GM12872 (cell line): ENCODE results near the gene MYOM3.

ENCODE experiments used
- TF ChIP-seq, protein P1 (sequence below): IDR thresholded peaks from 3 replicates; pipeline ENCODE4 v1.5.1; 2011; ENCODE audit warnings: low read depth, mild to moderate bottlenecking, low read length, moderate library complexity; ENCODE audit not compliant: insufficient read depth

The MYOM3 gene

DNA sequence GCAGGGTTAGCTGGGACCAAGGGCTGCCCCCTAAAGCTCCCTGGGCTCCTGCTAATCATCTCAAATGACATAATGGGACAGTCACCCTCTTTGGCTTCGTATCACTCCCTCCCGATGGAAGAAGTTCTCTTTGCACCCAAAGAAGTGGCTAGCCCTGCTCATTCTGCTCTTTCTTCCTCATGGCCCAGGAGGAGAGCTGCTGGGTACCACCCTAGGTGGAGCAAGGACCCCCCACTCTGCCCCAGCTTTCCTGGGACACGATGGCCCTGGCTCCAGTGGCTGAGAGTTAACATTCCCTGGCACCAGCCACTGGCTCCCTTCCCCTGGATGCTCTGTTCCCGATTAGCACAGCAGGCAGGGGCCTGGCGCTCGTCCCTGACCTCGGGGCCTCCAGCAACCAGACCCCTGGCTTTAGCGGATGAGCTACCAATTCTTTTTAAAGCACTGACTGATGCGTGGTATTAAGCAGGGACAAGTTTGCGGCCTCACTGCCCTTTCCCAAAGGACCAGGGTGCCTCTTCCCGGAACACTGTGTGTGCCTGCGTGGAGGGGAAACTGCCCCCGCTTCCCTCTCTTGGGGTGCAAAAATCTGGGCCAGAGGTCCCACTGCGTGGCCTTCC is 1.2 kb downstream of the MYOM3 start:
- TF ChIP-seq, protein P1, sequence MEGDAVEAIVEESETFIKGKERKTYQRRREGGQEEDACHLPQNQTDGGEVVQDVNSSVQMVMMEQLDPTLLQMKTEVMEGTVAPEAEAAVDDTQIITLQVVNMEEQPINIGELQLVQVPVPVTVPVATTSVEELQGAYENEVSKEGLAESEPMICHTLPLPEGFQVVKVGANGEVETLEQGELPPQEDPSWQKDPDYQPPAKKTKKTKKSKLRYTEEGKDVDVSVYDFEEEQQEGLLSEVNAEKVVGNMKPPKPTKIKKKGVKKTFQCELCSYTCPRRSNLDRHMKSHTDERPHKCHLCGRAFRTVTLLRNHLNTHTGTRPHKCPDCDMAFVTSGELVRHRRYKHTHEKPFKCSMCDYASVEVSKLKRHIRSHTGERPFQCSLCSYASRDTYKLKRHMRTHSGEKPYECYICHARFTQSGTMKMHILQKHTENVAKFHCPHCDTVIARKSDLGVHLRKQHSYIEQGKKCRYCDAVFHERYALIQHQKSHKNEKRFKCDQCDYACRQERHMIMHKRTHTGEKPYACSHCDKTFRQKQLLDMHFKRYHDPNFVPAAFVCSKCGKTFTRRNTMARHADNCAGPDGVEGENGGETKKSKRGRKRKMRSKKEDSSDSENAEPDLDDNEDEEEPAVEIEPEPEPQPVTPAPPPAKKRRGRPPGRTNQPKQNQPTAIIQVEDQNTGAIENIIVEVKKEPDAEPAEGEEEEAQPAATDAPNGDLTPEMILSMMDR = no peak

- TF ChIP-seq, protein P1 = no peak
These were observed 2.1 kb downstream of the MYOM3 start for GRCh38 chr1:24109686-24110475.

DNA sequence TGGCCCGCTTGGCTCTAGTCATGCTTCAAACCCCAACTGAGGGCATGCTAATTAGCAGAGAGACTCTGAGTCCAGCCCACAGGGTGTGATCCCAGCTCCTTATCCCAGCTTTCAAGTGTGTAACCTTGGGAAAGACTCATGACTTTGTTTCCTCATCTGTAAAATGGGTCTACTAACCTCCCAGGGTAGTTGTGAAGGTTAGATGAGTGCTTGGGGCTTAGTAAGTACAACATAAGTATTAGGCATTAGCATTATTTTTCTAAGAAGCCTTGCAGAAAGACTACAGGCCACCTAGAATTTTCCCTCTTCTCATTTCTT is 2.8 kb downstream of the MYOM3 start:
- TF ChIP-seq, protein P1 = no peak

DNA sequence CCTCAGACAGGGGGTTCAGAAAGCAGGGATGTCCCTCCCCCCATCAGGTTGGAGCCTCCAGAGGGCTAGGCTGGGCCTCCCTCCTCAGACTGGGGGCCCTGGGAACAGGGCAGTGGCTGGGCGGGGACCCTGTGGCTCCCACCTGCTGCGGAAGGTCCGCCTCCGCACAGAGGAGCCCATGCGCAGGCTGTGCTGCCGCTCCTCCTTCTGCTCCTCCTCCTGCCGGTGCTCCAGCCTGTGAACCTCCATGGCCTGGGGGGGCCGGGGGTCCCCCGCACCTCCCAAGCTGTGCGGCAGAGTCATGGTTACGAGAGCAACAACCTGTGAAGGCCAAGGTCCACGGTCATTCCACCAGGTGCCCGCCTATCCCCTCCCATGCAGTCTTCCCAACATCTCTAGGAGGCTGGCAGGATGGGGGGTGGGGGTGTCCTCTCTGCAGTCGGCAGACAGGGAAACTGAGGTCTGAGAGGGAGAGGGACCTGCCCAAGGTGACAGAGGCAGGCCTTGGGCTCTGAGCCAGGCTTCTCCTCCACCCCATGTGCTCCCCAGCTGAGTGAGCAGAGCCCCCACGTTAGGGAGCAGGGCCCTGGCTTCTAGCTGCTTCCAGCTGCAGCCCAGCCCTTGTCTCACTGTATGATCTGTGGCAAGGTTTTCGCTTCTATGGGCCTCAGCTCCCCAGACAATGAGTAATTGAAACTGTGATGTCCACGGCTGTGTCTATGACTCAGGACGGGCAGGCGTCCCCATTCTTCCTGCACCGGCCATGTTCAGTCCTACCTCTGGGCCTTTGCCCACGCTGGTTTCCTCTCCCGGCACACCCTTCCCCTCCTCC is 3.4 kb downstream of the MYOM3 start:
- TF ChIP-seq, protein P1 = no peak

DNA sequence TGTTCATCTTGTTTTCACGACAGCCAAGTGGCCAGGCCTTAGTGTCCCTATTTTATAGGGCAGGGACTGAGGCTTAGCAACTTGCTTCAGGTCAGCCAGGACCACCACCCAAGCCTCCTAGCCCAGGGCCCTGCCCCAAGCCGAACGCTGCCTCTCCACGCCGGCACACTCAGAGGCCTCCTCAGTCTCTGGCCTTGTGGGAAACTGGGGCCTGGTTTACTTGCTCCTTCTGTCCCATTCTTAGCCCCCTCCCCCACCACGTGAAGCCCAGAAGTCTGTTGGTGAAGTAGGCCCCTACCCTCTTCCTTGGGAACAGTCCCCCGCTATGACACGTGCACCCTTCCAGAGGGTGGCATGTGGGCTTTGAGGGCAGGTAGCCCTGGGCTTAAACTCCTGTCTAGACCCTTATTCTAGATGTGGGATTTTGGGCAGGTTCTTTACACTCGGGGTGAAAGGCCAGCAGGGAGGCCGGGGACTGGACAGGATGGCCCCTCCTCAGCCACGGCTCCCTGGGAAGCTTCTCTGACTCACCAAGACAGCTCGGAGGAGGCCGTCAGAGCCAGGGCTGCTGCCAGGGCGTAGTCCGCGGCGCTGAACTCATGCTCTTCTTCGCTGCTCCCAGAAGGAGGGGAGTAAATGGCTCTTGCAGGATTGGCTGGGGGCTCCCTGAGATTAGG is 4.3 kb downstream of the MYOM3 start:
- TF ChIP-seq, protein P1 = no peak

- TF ChIP-seq, protein P1 = no peak
These were observed 6.4 kb downstream of the MYOM3 start for GRCh38 chr1:24105368-24106160.
